K562 (cell line): ENCODE measurements around the gene DRD3. TPM values are rescaled to one million over a fixed set of nuclear protein-coding genes. Genes with fewer than 3 reads are reported as not detected.
A peak's percentile ranks its signal among the peaks of the same experiment; 100 is the strongest.

Experiments
- FOXK1 ChIP-seq: sonication (generic); formaldehyde crosslinking; IDR thresholded peaks from 2 replicates; pipeline ENCODE4 v1.8.0; 2022; ENCODE audit warnings: missing genetic modification reagents, mild to moderate bottlenecking, borderline replicate concordance
- MAX ChIP-seq: sonication (generic); formaldehyde crosslinking; IDR thresholded peaks from 2 replicates; pipeline ENCODE4 v1.9.0; 2022; ENCODE audit warnings: mild to moderate bottlenecking, missing genetic modification reagents
- MGA ChIP-seq: fragments of 450-650 bp; IDR thresholded peaks from 2 replicates; pipeline ENCODE4 v1.6.1; 2016; ENCODE audit warnings: mild to moderate bottlenecking, moderate library complexity
- MYNN ChIP-seq, 2 experiments: sonication (generic); formaldehyde crosslinking in 1 of 2; IDR thresholded peaks; 2 replicates each; pipeline versions ENCODE4 v1.5.0 to v1.6.1; 2016 to 2020; ENCODE audit warnings: antibody characterized with exemption in 1 of 2, missing genetic modification reagents in 1 of 2
- NFE2 ChIP-seq: IDR thresholded peaks from 2 replicates; pipeline ENCODE4 v1.6.1; 2014; ENCODE audit warnings: antibody characterized with exemption, low read depth
- RUNX1 ChIP-seq: sonication (generic); IDR thresholded peaks from 2 replicates; pipeline ENCODE4 v1.6.1; 2016; ENCODE audit warnings: antibody characterized with exemption, low read depth
- TFE3 ChIP-seq: fragments of 450-650 bp; formaldehyde crosslinking; IDR thresholded peaks from 2 replicates; pipeline ENCODE4 v1.4.0; 2020; ENCODE audit warnings: mild to moderate bottlenecking, mixed read lengths
- USF2 ChIP-seq: sonication (generic); formaldehyde crosslinking; IDR thresholded peaks from 2 replicates; pipeline ENCODE4 v1.5.0; 2020; ENCODE audit warnings: missing genetic modification reagents
- ZNF699 ChIP-seq: fragments of 250-450 bp; sonication (Bioruptor Pico); IDR thresholded peaks from 2 replicates; pipeline ENCODE4 v1.8.0; 2021; ENCODE audit warnings: mild to moderate bottlenecking, moderate library complexity; ENCODE audit not compliant: insufficient replicate concordance
- polyA plus RNA-seq, 8 experiments: library from polyadenylated mRNA; depleted of rRNA in 4 of 8; stranded (reverse) in 5 of 8; unstranded in 3 of 8; fragments of >200 nt; fragmentation: Nextera tagmentation in 2 of 8; fragmentation: Illumina TruSeq in 1 of 8; extraction: Ambion mirVana in 2 of 8; extraction: Trizol in 1 of 8; gene quantifications; 2 replicates each; pipeline versions ENCODE4 v1.2.1 to v1.2.3, GENCODE V29; 2011 to 2014; ENCODE audit warnings: inconsistent platforms in 1 of 8, missing spikeins in 1 of 8
- total RNA-seq, 7 experiments: library from RNA; depleted of rRNA in 6 of 7; stranded (reverse); fragments of >200 nt in 6 of 7; fragmentation: Illumina TruSeq in 2 of 7; extraction: Trizol in 2 of 7; gene quantifications; 2 replicates each; pipeline versions ENCODE4 v1.2.1 to v1.2.3, GENCODE V29; 2011 to 2021; ENCODE audit warnings: low replicate concordance in 1 of 7

Gene DRD3
- total and polyA plus RNA-seq, 9 of the 15 experiments (the other 6 are each of a cell fraction or from before 2014, with no cell fraction given): not detected

DNA sequence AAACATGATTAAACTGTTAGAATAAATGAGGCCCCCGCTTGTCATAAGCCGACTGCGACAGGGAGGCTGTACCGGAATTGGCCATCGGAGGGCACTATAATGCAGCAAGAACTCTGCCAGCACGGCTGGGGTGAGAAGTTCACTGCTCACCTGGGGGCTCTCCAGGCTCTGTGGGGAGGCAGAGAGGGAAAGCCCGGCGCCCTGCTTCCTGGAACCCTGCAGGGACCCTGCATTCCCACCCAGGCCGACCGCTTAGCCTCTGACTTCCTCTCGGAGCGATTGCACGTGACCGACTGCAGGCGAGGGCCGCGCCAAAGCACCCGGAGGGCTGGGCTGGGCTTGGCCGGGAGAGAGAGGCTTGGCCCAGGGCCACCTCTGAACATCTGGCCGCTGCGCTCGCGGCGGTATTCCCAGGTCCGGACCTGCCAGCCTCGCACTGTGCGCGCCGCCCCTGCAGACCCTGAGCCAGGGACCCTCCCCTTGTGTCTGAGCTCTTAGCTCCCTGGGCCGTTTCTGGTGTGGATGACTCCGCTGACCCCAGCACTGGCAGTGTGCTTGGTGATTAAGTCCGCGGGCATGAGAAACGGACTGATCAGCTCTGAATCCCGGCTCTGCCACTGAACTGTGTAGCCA is 26.2 kb downstream of the DRD3 start (continued):
- TF ChIP-seq MGA (peak; percentile 80), TFE3 (peak; percentile 44), ZNF699 (CRISPR knock-in tag) (no peak), NFE2 (no peak), USF2 (CRISPR knock-in tag) (peak; percentile 54), RUNX1 (no peak), FOXK1 (no peak), MAX (CRISPR knock-in tag) (no peak), MYNN (IDR thresholded peaks at IDR 0.05) (no peak), MYNN (CRISPR knock-in tag; IDR thresholded peaks at IDR 0.05) (no peak)
